ENCODE data around the gene ZRANB1. TPM values are rescaled to one million over a fixed set of nuclear protein-coding genes. Genes with fewer than 3 reads are reported as not detected.

ZRANB1 gene
- total and polyA plus RNA-seq, 2 of the 4 experiments (the other 2 are of a cell fraction), result 11.2 to 24.7 TPM

- H3K4me1 ChIP-seq (ENCODE audit: control insufficient read depth, insufficient read depth, low read length), result no peaks in the 10 kb centered on the region
- H4K8ac ChIP-seq (ENCODE audit: low read depth in 2 of 2, low read length in 2 of 2), result no peak overlapping the region
- H3K9me1 ChIP-seq (ENCODE audit: insufficient read depth, low read length), result no peaks in the 10 kb centered on the region
- no peaks in the 10 kb centered on the region for H3K27me3 ChIP-seq (ENCODE audit: control insufficient read depth, insufficient read depth, low read length)
- no peak overlapping the region for H3K4me2 ChIP-seq (ENCODE audit: low read depth, low read length)
- intact Hi-C loops (cut with micrococcal nuclease), result no loop called here
- TF ChIP-seq CHD1 (IDR thresholded peaks at IDR 0.05; ENCODE audit: low read depth, low read length), result no peak
- TF ChIP-seq CEBPB (IDR thresholded peaks at IDR 0.05; ENCODE audit: low read depth, low read length), result no peak
- TF ChIP-seq MAZ (IDR thresholded peaks at IDR 0.05; ENCODE audit: borderline replicate concordance, low read depth, low read length), result no peak
- TF ChIP-seq, protein P1, sequence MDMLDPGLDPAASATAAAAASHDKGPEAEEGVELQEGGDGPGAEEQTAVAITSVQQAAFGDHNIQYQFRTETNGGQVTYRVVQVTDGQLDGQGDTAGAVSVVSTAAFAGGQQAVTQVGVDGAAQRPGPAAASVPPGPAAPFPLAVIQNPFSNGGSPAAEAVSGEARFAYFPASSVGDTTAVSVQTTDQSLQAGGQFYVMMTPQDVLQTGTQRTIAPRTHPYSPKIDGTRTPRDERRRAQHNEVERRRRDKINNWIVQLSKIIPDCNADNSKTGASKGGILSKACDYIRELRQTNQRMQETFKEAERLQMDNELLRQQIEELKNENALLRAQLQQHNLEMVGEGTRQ (IDR thresholded peaks at IDR 0.05; ENCODE audit: low read depth, low read length), result no peak
- TF ChIP-seq SMC3 (IDR thresholded peaks at IDR 0.05; ENCODE audit: low read depth, low read length), result no peak
- TF ChIP-seq RFX5 (IDR thresholded peaks at IDR 0.05; ENCODE audit: low read depth, low read length), result no peak
- no peak for TF ChIP-seq RCOR1 (IDR thresholded peaks at IDR 0.05; ENCODE audit: insufficient replicate concordance, low read length)
- TF ChIP-seq RAD21 (IDR thresholded peaks at IDR 0.05; ENCODE audit: low read length), result no peak
- TF ChIP-seq NFE2L2 (IDR thresholded peaks at IDR 0.05; ENCODE audit: low read depth, low read length), result no peak
- TF ChIP-seq POLR2A (IDR thresholded peaks at IDR 0.05; ENCODE audit: low read depth, low read length), result no peak
- no peak for TF ChIP-seq ELK1 (IDR thresholded peaks at IDR 0.05; ENCODE audit: borderline replicate concordance, low read depth, low read length)
- TF ChIP-seq MAFK (IDR thresholded peaks at IDR 0.05; ENCODE audit: low read depth, low read length), result no peak
- TF ChIP-seq FOS (IDR thresholded peaks at IDR 0.05; ENCODE audit: low read depth, low read length), result no peak
- no peak overlapping the region for H2BK15ac ChIP-seq (ENCODE audit: low read depth, low read length)
- H3K27ac ChIP-seq (ENCODE audit: insufficient read depth, low read length), result no peak overlapping the region
- no peak overlapping the region for H2BK120ac ChIP-seq (ENCODE audit: low read depth, low read length)
- no peak overlapping the region for H3K18ac ChIP-seq (ENCODE audit: low read depth, low read length)
- no peak overlapping the region for H2BK20ac ChIP-seq (ENCODE audit: low read depth, low read length)
- ChIA-PET CTCF (interaction anchor here (0.6 kb wide), 1 partner anchor 254 kb away, joined by 3 read pairs; no protein-coding TSS in a partner anchor), POLR2A (ENCODE audit: unreplicated experiment) (no interaction called here)
- ATAC-seq (ENCODE audit: low read depth) (0 out of 2 replicates have a peak, but pooled peaks have one; percentile 32), DNase-seq (no peak)
- no peak overlapping the region for H4K5ac ChIP-seq (ENCODE audit: low read depth, low read length)
- no CpG with 5 or more reads among the region's 4 CpGs for WGBS, 2 experiments (ENCODE audit: extremely low coverage in 2 of 2, insufficient read length in 1 of 2)
- H2AK9ac ChIP-seq (replicated peaks; ENCODE audit: low read depth, low read length, poor library complexity), result no peak overlapping the region
- H4K20me1 ChIP-seq (ENCODE audit: insufficient read depth, low read length), result no peaks in the 10 kb centered on the region
- no peak overlapping the region for H4K91ac ChIP-seq (ENCODE audit: insufficient read depth, low read depth, low read length)
- dilution Hi-C loops (cut with HindIII; ENCODE audit: low sequenced_read_pairs, unreplicated experiment), result no loop called here
- no peak overlapping the region for H3K9ac ChIP-seq (ENCODE audit: low read depth, low read length)
- no peak overlapping the region for H3K14ac ChIP-seq (replicated peaks; ENCODE audit: low read depth, low read length)
- in situ Hi-C loops (cut with MboI; ENCODE audit: low sequenced_read_pairs), result no loop called here
- no peak overlapping the region for H3K4me3 ChIP-seq (ENCODE audit: insufficient read depth, low read depth, low read length)
- no TSS peak for BruUV-seq (replicated peaks)
- no peak overlapping the region for H2AK5ac ChIP-seq (ENCODE audit: low read depth, low read length)
- H2AFZ ChIP-seq (replicated peaks; ENCODE audit: low read length, poor library complexity), result no peak overlapping the region
- H3K9me3 ChIP-seq (ENCODE audit: control insufficient read depth, insufficient read depth, low read length), result no peaks in the 10 kb centered on the region
- no peak overlapping the region for H3K56ac ChIP-seq (ENCODE audit: extremely low read depth, insufficient read depth, low read length)
- no peak overlapping the region for H3K4ac ChIP-seq (ENCODE audit: low read depth, low read length)
- no peaks in the 10 kb centered on the region for H3K79me1 ChIP-seq (ENCODE audit: low read depth in 1 of 2, low read length in 2 of 2)
- no peak overlapping the region for H3K23ac ChIP-seq (ENCODE audit: low read depth, low read length)
- H2BK5ac ChIP-seq (ENCODE audit: low read depth, low read length, poor library complexity, severe bottlenecking), result no peak overlapping the region
- H3K36me3 ChIP-seq (ENCODE audit: control insufficient read depth, insufficient read depth, low read length), result no peaks in the 10 kb centered on the region
These were observed 45.2 kb upstream of the ZRANB1 start for GRCh38 chr10:124896751-124897150.

Measured in IMR-90 (cell line).